Activated T-cell treated with anti-CD3 and anti-CD28 coated beads for 24 hours (primary cell): ENCODE results near the gene SZT2.

ENCODE experiments used
- DNase-seq: peaks from one replicate; pipeline ENCODE4 v3.0.0-alpha.2; 2020; ENCODE audit warnings: low read depth

SZT2 gene

GRCh38 chr1:43423672-43424550 lies 34.2 kb downstream of the SZT2 start:
- DNase-seq: no peak

- no peak for DNase-seq
Measured at GRCh38 chr1:43425045-43425444, 35.3 kb downstream of the SZT2 start.

- no peak for DNase-seq
Measured at GRCh38 chr1:43426221-43426620, 36.5 kb downstream of the SZT2 start.

GRCh38 chr1:43427524-43427923 lies 37.8 kb downstream of the SZT2 start:
- no peak for DNase-seq

GRCh38 chr1:43427941-43428340 lies 38.2 kb downstream of the SZT2 start:
- DNase-seq: no peak

GRCh38 chr1:43430831-43431230 lies 41.1 kb downstream of the SZT2 start:
- no peak for DNase-seq

- no peak for DNase-seq
Measured at GRCh38 chr1:43431676-43432075, 42.0 kb downstream of the SZT2 start.

- DNase-seq: no peak
Measured at GRCh38 chr1:43432171-43432860, 42.6 kb downstream of the SZT2 start.

- DNase-seq: no peak
Measured at GRCh38 chr1:43432907-43433306, 43.2 kb downstream of the SZT2 start.

- no peak for DNase-seq
Measured at GRCh38 chr1:43434256-43434655, 44.6 kb downstream of the SZT2 start.

- DNase-seq: no peak
Measured at GRCh38 chr1:43435146-43436145, 45.7 kb downstream of the SZT2 start.

- DNase-seq: no peak
Measured at GRCh38 chr1:43436371-43436770, 46.7 kb downstream of the SZT2 start.

GRCh38 chr1:43437031-43437973 lies 47.6 kb downstream of the SZT2 start:
- DNase-seq: no peak

GRCh38 chr1:43438006-43438405 lies 48.3 kb downstream of the SZT2 start:
- DNase-seq: no peak

- DNase-seq: no peak
Measured at GRCh38 chr1:43438576-43438952, 48.9 kb downstream of the SZT2 start.

GRCh38 chr1:43438953-43439581 lies 49.4 kb downstream of the SZT2 start:
- DNase-seq: no peak

- no peak for DNase-seq
Measured at GRCh38 chr1:43439781-43440180, 50.1 kb downstream of the SZT2 start.

- no peak for DNase-seq
Measured at GRCh38 chr1:43440358-43440757, 50.7 kb downstream of the SZT2 start.

GRCh38 chr1:43441166-43441893 lies 51.6 kb downstream of the SZT2 start:
- no peak for DNase-seq
